Measurements from ENCODE around the gene SEPHS1. TPM values are rescaled to one million over a fixed set of nuclear protein-coding genes. Genes with fewer than 3 reads are reported as not detected.

Gene SEPHS1
- total and polyA plus RNA-seq, 2 of the 8 experiments (the other 6 are each of a cell fraction or from before 2014, with no cell fraction given) = 270 to 683 TPM

GRCh38 chr10:13299437-13300287 lies 48.4 kb downstream of the SEPHS1 start, which contains the start of gene PHYH:
PHYH (minus strand) TSS chr10:13300064; CDS start chr10:13300042, 22 bp downstream.
- Histone ChIP-seq H3K4me3 (ENCODE audit: extremely low read depth in 1 of 4, insufficient read depth in 2 of 4, low read depth in 3 of 4, low read length in 4 of 4) (peak within 1 kb of the TSS; percentile 39 to 58 (median 54)), H4K91ac (replicated peaks; ENCODE audit: insufficient read length, low read length) (peak within 1 kb of the TSS; percentile 17), H3K79me2 (ENCODE audit: control insufficient read depth in 1 of 2, insufficient read depth in 2 of 2, low read length in 2 of 2) (no peaks in the 10 kb centered on the region), H3K79me1 (ENCODE audit: low read depth, low read length) (no peaks in the 10 kb centered on the region), H3K23ac (ENCODE audit: insufficient read length) (no peak within 1 kb of the TSS), H3K27ac (ENCODE audit: low read depth, low read length) (peak within 1 kb of the TSS; percentile 71; the same call in 1 of the 2 replicates), H3K9me3 (ENCODE audit: insufficient read depth in 2 of 2, low read depth in 1 of 2, low read length in 1 of 2) (no peaks in the 10 kb centered on the region), H3K4me2 (ENCODE audit: insufficient read depth in 1 of 2, low read depth in 2 of 2, low read length in 2 of 2) (peak within 1 kb of the TSS; percentile 84 to 96), H4K5ac (ENCODE audit: insufficient read length, low read depth, low read length) (peak within 1 kb of the TSS; percentile 36), H3K36me3 (ENCODE audit: control insufficient read depth in 2 of 4, insufficient read depth in 4 of 4, low read length in 3 of 4) (no peaks in the 10 kb centered on the region), H3K23me2 (ENCODE audit: low read depth, low read length) (no peaks in the 10 kb centered on the region; the same call in 1 of the 2 replicates), H3K18ac (ENCODE audit: extremely low read depth, low read length) (peak within 1 kb of the TSS; percentile 83), H3K4ac (replicated peaks; ENCODE audit: insufficient read length, low read depth, low read length) (no peak within 1 kb of the TSS), H2BK120ac (replicated peaks; ENCODE audit: low read depth, low read length) (peak within 1 kb of the TSS; percentile 78), H2AFZ (ENCODE audit: low read length) (0 out of 2 replicates have a peak within 1 kb of the TSS, but pooled peaks have one; percentile 6), H4K20me1 (replicated peaks in 1 of 2; ENCODE audit: control insufficient read depth in 1 of 2, insufficient read depth in 2 of 2, low read length in 2 of 2) (no peaks in the 10 kb centered on the region), H2BK15ac (ENCODE audit: low read length) (no peak within 1 kb of the TSS), H2BK20ac (ENCODE audit: low read length) (no peak within 1 kb of the TSS), H3K27me3 (replicated peaks in 1 of 4; ENCODE audit: control insufficient read depth in 3 of 4, extremely low read depth in 1 of 4, insufficient read depth in 3 of 4, low read length in 3 of 4) (no peaks in the 10 kb centered on the region; a peak in 2 of 7 replicates), H3K56ac (replicated peaks; ENCODE audit: insufficient read length, low read depth, low read length) (peak within 1 kb of the TSS; percentile 39), H2AK5ac (ENCODE audit: low read depth, low read length) (peak within 1 kb of the TSS; percentile 90; the same call in 1 of the 2 replicates), H3K4me1 (replicated peaks in 1 of 4; ENCODE audit: control insufficient read depth in 3 of 4, insufficient read depth in 4 of 4, low read length in 3 of 4) (peaks cover 0 to 6% (median 3%) of the 10 kb centered on the region in 4 experiments; a peak in 5 of 7 replicates), H3K14ac (ENCODE audit: insufficient read length) (no peak within 1 kb of the TSS), H3K9ac (replicated peaks in 1 of 4; ENCODE audit: extremely low read depth in 1 of 4, low read depth in 3 of 4, low read length in 3 of 4) (peak within 1 kb of the TSS; percentile 61 to 94 (median 78)), H4K8ac (ENCODE audit: extremely low read depth, insufficient read depth, low read length) (peak within 1 kb of the TSS; percentile 96), H2BK12ac (ENCODE audit: low read depth, low read length) (peak within 1 kb of the TSS; percentile 39), H2BK5ac (ENCODE audit: low read depth, low read length) (peak within 1 kb of the TSS; percentile 18)
- POLR2A ChIA-PET (ENCODE audit: partially characterized antibody) = interaction anchor here (0.6 to 6.3 kb wide), 13 partner anchors 11 to 138 kb away, joined by 3 to 92 read pairs (median 6); partner anchors contain the start of genes MCM10 and SEPHS1
- FAIRE-seq = no peak
- DNase-seq (ENCODE audit: low read depth in 1 of 2, low spot score in 2 of 2) = peak; percentile 50 to 87
- WGBS, 2 experiments (ENCODE audit: extremely low coverage in 1 of 2, insufficient coverage in 1 of 2, insufficient read length in 1 of 2, insufficient replicate concordance in 2 of 2, low coverage in 1 of 2, low lambda C conversion rate in 2 of 2, missing lambda C conversion rate in 1 of 2) = 5% methylated on average over 44 of the region's 88 CpGs; no CpG with 5 or more reads in 1 of the 2 experiments
- CTCF ChIA-PET (ENCODE audit: partially characterized antibody) = interaction anchor here (0.8 to 3.2 kb wide), 8 partner anchors 23 to 139 kb away, joined by 3 to 25 read pairs (median 4); no protein-coding TSS in a partner anchor
- TF ChIP-seq SIX5 (IDR thresholded peaks at IDR 0.05; ENCODE audit: low read depth, low read length) (no peak), USF2 (IDR thresholded peaks at IDR 0.05; ENCODE audit: low read length) (peak; percentile 42), TBP (IDR thresholded peaks at IDR 0.05; ENCODE audit: low read depth, low read length) (peak; percentile 35), POLR2A (IDR thresholded peaks at IDR 0.05; ENCODE audit: control extremely low read depth in 1 of 2, low read depth in 2 of 2, low read length in 2 of 2) (peak; percentile 76 to 80), HDAC2 (IDR thresholded peaks at IDR 0.05; ENCODE audit: borderline replicate concordance in 1 of 2, low read depth in 2 of 2, low read length in 2 of 2) (peak in 1 of 2 experiments; percentile 22; a peak in 1 of 4 replicates), POLR2AphosphoS5 (IDR thresholded peaks at IDR 0.05; ENCODE audit: low read depth, low read length) (peak; percentile 63), CTCF (IDR thresholded peaks at IDR 0.05; ENCODE audit: control extremely low read depth in 1 of 3, insufficient read depth in 1 of 3, low read depth in 1 of 3, low read length in 3 of 3) (no peak)

All from H1 (cell line).